Stimulated activated naive CD8-positive, alpha-beta T cell treated with anti-CD3 and anti-CD28 coated beads, Interleukin-15, amount 100 ng/mL, for 72 hours (primary cell): ENCODE results near the gene HNRNPC.
"Not testable (repeated sequence)": the region's sequence is repeated elsewhere in the genome, so short reads cannot be mapped to it uniquely, and the experiment has no call there.

Source experiments
- ATAC-seq: fragments of 150-1000 bp; cut with Tn5 transposase; 2 replicates; pipeline ENCODE4 v1.10.0; 2021; ENCODE audit warnings: mild to moderate bottlenecking, moderate library complexity
- DNase-seq, 2 donors: peaks; one replicate each; pipeline ENCODE4 v3.0.0; 2021 to 2022
- H3K27ac Mint-ChIP-seq, 2 donors: one replicate each; pipeline ENCODE4 v1.8.0; 2022; ENCODE audit warnings: mild to moderate bottlenecking in 2 of 2, mixed read lengths in 2 of 2, moderate library complexity in 2 of 2
- H3K27me3 Mint-ChIP-seq: one replicate; pipeline ENCODE4 v1.8.0; 2022; ENCODE audit warnings: mixed read lengths
- H3K4me1 Mint-ChIP-seq: one replicate; pipeline ENCODE4 v1.8.0; 2022; ENCODE audit warnings: mild to moderate bottlenecking, mixed read lengths
- H3K4me3 Mint-ChIP-seq, 2 donors: one replicate each; pipeline ENCODE4 v1.8.0; 2022; ENCODE audit warnings: mild to moderate bottlenecking in 2 of 2, mixed read lengths in 2 of 2, moderate library complexity in 1 of 2
- H3K9me3 Mint-ChIP-seq, 2 donors: one replicate each; pipeline ENCODE4 v1.8.0; 2022; ENCODE audit warnings: mixed read lengths in 2 of 2

The HNRNPC gene

GRCh38 chr14:21269252-21270046 is at the start of gene HNRNPC:
Gene HNRNPC, minus strand, starts transcription at chr14:21269442. Its CDS starts 35,249 bp downstream, at chr14:21234193.
- peak within 1 kb of the TSS; percentile 100 for H3K4me3 Mint-ChIP-seq
- ATAC-seq = peak; percentile 94
- peaks cover 47% of the 10 kb centered on the region for H3K4me1 Mint-ChIP-seq
- H3K27ac Mint-ChIP-seq = peak within 1 kb of the TSS; percentile 100
- no peaks in the 10 kb centered on the region for H3K9me3 Mint-ChIP-seq
- peak; percentile 100 for DNase-seq
- H3K27me3 Mint-ChIP-seq = no peaks in the 10 kb centered on the region

- Mint-ChIP-seq H3K4me3 (no peak overlapping the region), H3K27ac (no peak overlapping the region), H3K9me3 (no peaks in the 10 kb centered on the region), H3K27me3 (no peaks in the 10 kb centered on the region), H3K4me1 (peaks cover 9% of the 10 kb centered on the region)
- DNase-seq (no peak), ATAC-seq (no peak)
These were observed 48.2 kb upstream of the HNRNPC start for GRCh38 chr14:21317398-21317797.

GRCh38 chr14:21313512-21313911 is 44.3 kb upstream of the HNRNPC start:
- Mint-ChIP-seq H3K9me3 (no peaks in the 10 kb centered on the region), H3K4me3 (no peak overlapping the region), H3K27ac (no peak overlapping the region), H3K4me1 (peaks cover 12% of the 10 kb centered on the region), H3K27me3 (no peaks in the 10 kb centered on the region)
- DNase-seq (no peak), ATAC-seq (no peak)

GRCh38 chr14:21311614-21312013 is 42.4 kb upstream of the HNRNPC start:
- no peaks in the 10 kb centered on the region for H3K27me3 Mint-ChIP-seq
- peaks cover 26% of the 10 kb centered on the region for H3K4me1 Mint-ChIP-seq
- H3K4me3 Mint-ChIP-seq = no peak overlapping the region
- H3K27ac Mint-ChIP-seq = no peak overlapping the region
- ATAC-seq = no peak
- no peaks in the 10 kb centered on the region for H3K9me3 Mint-ChIP-seq
- no peak for DNase-seq

GRCh38 chr14:21309956-21310355 is 40.7 kb upstream of the HNRNPC start:
- DNase-seq (no peak), ATAC-seq (no peak)
- Mint-ChIP-seq H3K27ac (no peak overlapping the region), H3K27me3 (no peaks in the 10 kb centered on the region), H3K4me1 (peaks cover 26% of the 10 kb centered on the region), H3K9me3 (no peaks in the 10 kb centered on the region), H3K4me3 (no peak overlapping the region)

- Mint-ChIP-seq H3K27me3 (no peaks in the 10 kb centered on the region), H3K4me1 (peaks cover 26% of the 10 kb centered on the region), H3K27ac (peak overlapping the region; percentile 82 to 95), H3K4me3 (peak overlapping the region; percentile 77 to 79), H3K9me3 (no peaks in the 10 kb centered on the region)
- DNase-seq (peak in 1 of 2 donors; percentile 12), ATAC-seq (peak; percentile 19)
These were observed 40.0 kb upstream of the HNRNPC start for GRCh38 chr14:21309238-21309636.

GRCh38 chr14:21308479-21309237 is 39.4 kb upstream of the HNRNPC start:
- Mint-ChIP-seq H3K4me3 (peak overlapping the region; percentile 77 to 79), H3K9me3 (no peaks in the 10 kb centered on the region), H3K27ac (peak overlapping the region; percentile 82 to 95), H3K27me3 (no peaks in the 10 kb centered on the region), H3K4me1 (peaks cover 26% of the 10 kb centered on the region)
- peak; percentile 78 to 88 for DNase-seq
- peak; percentile 93 for ATAC-seq

GRCh38 chr14:21308132-21308478 is 38.9 kb upstream of the HNRNPC start:
- no peak for DNase-seq
- Mint-ChIP-seq H3K4me1 (peaks cover 26% of the 10 kb centered on the region), H3K27ac (peak overlapping the region; percentile 82 to 95), H3K27me3 (no peaks in the 10 kb centered on the region), H3K4me3 (peak overlapping the region; percentile 77 to 79), H3K9me3 (no peaks in the 10 kb centered on the region)
- no peak for ATAC-seq

- Mint-ChIP-seq H3K4me1 (peaks cover 26% of the 10 kb centered on the region), H3K9me3 (no peaks in the 10 kb centered on the region), H3K27ac (no peak overlapping the region), H3K27me3 (no peaks in the 10 kb centered on the region), H3K4me3 (no peak overlapping the region)
- ATAC-seq = no peak
- no peak for DNase-seq
These were observed 38.4 kb upstream of the HNRNPC start for GRCh38 chr14:21307637-21308036.

GRCh38 chr14:21302836-21303140 is 33.5 kb upstream of the HNRNPC start:
- H3K27ac Mint-ChIP-seq, H3K9me3 Mint-ChIP-seq, H3K4me3 Mint-ChIP-seq, ATAC-seq, DNase-seq: not testable (repeated sequence)
- peaks cover 25% of the 10 kb centered on the region for H3K27me3 Mint-ChIP-seq
- H3K4me1 Mint-ChIP-seq = peaks cover 16% of the 10 kb centered on the region

GRCh38 chr14:21302013-21302835 is 33.0 kb upstream of the HNRNPC start:
- no peak overlapping the region for H3K27ac Mint-ChIP-seq
- ATAC-seq = no peak
- H3K27me3 Mint-ChIP-seq = peaks cover 29% of the 10 kb centered on the region

GRCh38 chr14:21300892-21301291 is 31.6 kb upstream of the HNRNPC start:
- no peaks in the 10 kb centered on the region for H3K9me3 Mint-ChIP-seq

More at GRCh38 chr14:21302013-21302835, 33.0 kb upstream of the HNRNPC start:
- no peak for DNase-seq
- Mint-ChIP-seq H3K4me1 (peaks cover 10% of the 10 kb centered on the region), H3K4me3 (peak overlapping the region in 1 of 2 donors; percentile 15), H3K9me3 (no peaks in the 10 kb centered on the region)

GRCh38 chr14:21299562-21300130 is 30.4 kb upstream of the HNRNPC start:
- H3K4me3 Mint-ChIP-seq = no peak overlapping the region
- DNase-seq = no peak
- no peaks in the 10 kb centered on the region for H3K9me3 Mint-ChIP-seq
- ATAC-seq = no peak
- peaks cover 29% of the 10 kb centered on the region for H3K27me3 Mint-ChIP-seq
- peaks cover 9% of the 10 kb centered on the region for H3K4me1 Mint-ChIP-seq
- H3K27ac Mint-ChIP-seq = no peak overlapping the region

More at GRCh38 chr14:21300892-21301291, 31.6 kb upstream of the HNRNPC start:
- Mint-ChIP-seq H3K4me3 (peak overlapping the region; percentile 60 to 70), H3K4me1 (peaks cover 9% of the 10 kb centered on the region), H3K27ac (no peak overlapping the region), H3K27me3 (peaks cover 29% of the 10 kb centered on the region)
- peak; percentile 20 to 29 for DNase-seq
- peak; percentile 66 for ATAC-seq

GRCh38 chr14:21298358-21298757 is 29.1 kb upstream of the HNRNPC start:
- Mint-ChIP-seq H3K27me3 (peaks cover 29% of the 10 kb centered on the region), H3K4me3 (no peak overlapping the region), H3K9me3 (no peaks in the 10 kb centered on the region), H3K27ac (no peak overlapping the region), H3K4me1 (peaks cover 9% of the 10 kb centered on the region)
- DNase-seq = no peak
- no peak for ATAC-seq

GRCh38 chr14:21294026-21294425 is 24.8 kb upstream of the HNRNPC start:
- DNase-seq, H3K9me3 Mint-ChIP-seq, H3K4me3 Mint-ChIP-seq, H3K4me1 Mint-ChIP-seq, H3K27ac Mint-ChIP-seq, ATAC-seq: not testable (repeated sequence)
- H3K27me3 Mint-ChIP-seq = peaks cover 10% of the 10 kb centered on the region
